Measurements from ENCODE around the gene GALNT13. TPM values are rescaled to one million over a fixed set of nuclear protein-coding genes. Genes with fewer than 3 reads are reported as not detected.

Gene GALNT13
- total RNA-seq, 6 experiments from 2014 or later: not detected

- TF ChIP-seq, protein P1, sequence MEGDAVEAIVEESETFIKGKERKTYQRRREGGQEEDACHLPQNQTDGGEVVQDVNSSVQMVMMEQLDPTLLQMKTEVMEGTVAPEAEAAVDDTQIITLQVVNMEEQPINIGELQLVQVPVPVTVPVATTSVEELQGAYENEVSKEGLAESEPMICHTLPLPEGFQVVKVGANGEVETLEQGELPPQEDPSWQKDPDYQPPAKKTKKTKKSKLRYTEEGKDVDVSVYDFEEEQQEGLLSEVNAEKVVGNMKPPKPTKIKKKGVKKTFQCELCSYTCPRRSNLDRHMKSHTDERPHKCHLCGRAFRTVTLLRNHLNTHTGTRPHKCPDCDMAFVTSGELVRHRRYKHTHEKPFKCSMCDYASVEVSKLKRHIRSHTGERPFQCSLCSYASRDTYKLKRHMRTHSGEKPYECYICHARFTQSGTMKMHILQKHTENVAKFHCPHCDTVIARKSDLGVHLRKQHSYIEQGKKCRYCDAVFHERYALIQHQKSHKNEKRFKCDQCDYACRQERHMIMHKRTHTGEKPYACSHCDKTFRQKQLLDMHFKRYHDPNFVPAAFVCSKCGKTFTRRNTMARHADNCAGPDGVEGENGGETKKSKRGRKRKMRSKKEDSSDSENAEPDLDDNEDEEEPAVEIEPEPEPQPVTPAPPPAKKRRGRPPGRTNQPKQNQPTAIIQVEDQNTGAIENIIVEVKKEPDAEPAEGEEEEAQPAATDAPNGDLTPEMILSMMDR (IDR thresholded peaks at IDR 0.05): no peak
- Mint-ChIP-seq H3K9me3 (peaks cover 26% of the 10 kb centered on the region), H3K4me1 (ENCODE audit: low read depth) (no peaks in the 10 kb centered on the region), H3K4me3 (no peak overlapping the region), H3K36me3 (ENCODE audit: low read depth) (no peaks in the 10 kb centered on the region), H3K27ac (no peak overlapping the region), H3K27me3 (ENCODE audit: insufficient read depth) (no peaks in the 10 kb centered on the region)
- no peak for DNase-seq
Observed at GRCh38 chr2:154256136-154256535, 384.4 kb downstream of the GALNT13 start.

DNA sequence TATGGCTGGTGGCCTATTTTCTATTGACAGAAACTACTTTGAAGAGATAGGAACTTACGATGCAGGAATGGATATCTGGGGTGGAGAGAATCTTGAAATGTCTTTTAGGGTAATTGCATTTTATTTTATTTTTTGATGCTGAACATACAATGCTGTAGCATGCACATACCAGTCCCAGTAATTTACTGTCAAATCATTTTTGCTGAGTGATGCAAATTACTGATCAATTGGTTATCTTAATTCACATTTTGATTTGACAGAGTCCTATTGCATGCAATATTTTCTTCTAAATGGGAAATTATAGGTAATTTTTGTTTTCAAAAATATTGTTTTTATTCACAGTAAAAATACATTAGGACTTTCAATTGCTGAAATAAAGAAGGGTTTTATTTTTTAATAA, 387.3 kb downstream of the GALNT13 start:
- DNase-seq: no peak
- Mint-ChIP-seq H3K27ac (no peak overlapping the region), H3K4me1 (ENCODE audit: low read depth) (no peaks in the 10 kb centered on the region), H3K36me3 (ENCODE audit: low read depth) (no peaks in the 10 kb centered on the region), H3K4me3 (no peak overlapping the region), H3K9me3 (peaks cover 22% of the 10 kb centered on the region), H3K27me3 (ENCODE audit: insufficient read depth) (no peaks in the 10 kb centered on the region)
- TF ChIP-seq, protein P1 (IDR thresholded peaks at IDR 0.05): no peak

- Mint-ChIP-seq H3K4me3 (no peak overlapping the region), H3K27ac (no peak overlapping the region), H3K9me3 (peaks cover 13% of the 10 kb centered on the region), H3K4me1 (ENCODE audit: low read depth) (no peaks in the 10 kb centered on the region), H3K27me3 (ENCODE audit: insufficient read depth) (no peaks in the 10 kb centered on the region), H3K36me3 (ENCODE audit: low read depth) (no peaks in the 10 kb centered on the region)
- DNase-seq: no peak
- TF ChIP-seq, protein P1 (IDR thresholded peaks at IDR 0.05): no peak
Observed at GRCh38 chr2:154261473-154262027, 389.8 kb downstream of the GALNT13 start.

- TF ChIP-seq, protein P1 (IDR thresholded peaks at IDR 0.05): no peak
- Mint-ChIP-seq H3K27me3 (ENCODE audit: insufficient read depth) (no peaks in the 10 kb centered on the region; the same call in 1 of the 2 replicates), H3K4me3 (no peak overlapping the region), H3K9me3 (peaks cover 13% of the 10 kb centered on the region), H3K36me3 (ENCODE audit: low read depth) (no peaks in the 10 kb centered on the region), H3K4me1 (ENCODE audit: low read depth) (no peaks in the 10 kb centered on the region), H3K27ac (no peak overlapping the region)
- no peak for DNase-seq
Observed at GRCh38 chr2:154263206-154263605, 391.5 kb downstream of the GALNT13 start.

DNA sequence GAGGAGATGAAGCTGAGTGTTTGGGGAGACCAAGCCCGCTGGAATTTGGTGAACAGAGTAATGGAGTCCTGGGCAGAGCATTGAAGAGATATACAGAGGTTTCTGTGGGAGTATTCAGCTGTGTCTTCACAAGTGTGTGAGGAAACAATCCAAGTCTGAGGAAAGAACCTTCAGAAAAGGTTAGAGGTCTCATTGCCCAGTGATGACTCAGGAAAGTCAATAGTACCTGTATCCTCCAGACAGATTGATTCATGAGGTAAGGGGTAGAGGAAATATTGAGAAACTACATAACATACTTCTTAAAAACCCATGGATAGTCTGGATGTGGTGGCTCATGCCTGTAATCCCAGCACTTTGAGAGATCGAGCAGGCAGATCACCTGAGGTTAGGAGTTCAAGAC, 392.3 kb downstream of the GALNT13 start:
- no peaks in the 10 kb centered on the region; the same call in 1 of the 2 replicates for H3K27me3 Mint-ChIP-seq (ENCODE audit: insufficient read depth)
- TF ChIP-seq, protein P1 (IDR thresholded peaks at IDR 0.05): no peak
- H3K4me3 Mint-ChIP-seq: no peak overlapping the region
- H3K27ac Mint-ChIP-seq: no peak overlapping the region
- DNase-seq: no peak
- no peaks in the 10 kb centered on the region for H3K4me1 Mint-ChIP-seq (ENCODE audit: low read depth)
- H3K36me3 Mint-ChIP-seq (ENCODE audit: low read depth): no peaks in the 10 kb centered on the region
- peaks cover 6% of the 10 kb centered on the region for H3K9me3 Mint-ChIP-seq
